Neutrophil (primary cell): ENCODE results near the gene LENG8.

Experiments used
- H3K27ac ChIP-seq: fragments of 200-600 bp; sonication (generic); 2 replicates; pipeline ENCODE4 v1.5.1; 2016; ENCODE audit warnings: mild to moderate bottlenecking, moderate library complexity
- H3K27me3 ChIP-seq: fragments of 200-600 bp; sonication (generic); 2 replicates; pipeline ENCODE4 v1.6.0; 2016; ENCODE audit warnings: mild to moderate bottlenecking
- H3K36me3 ChIP-seq: fragments of 200-600 bp; sonication (generic); 2 replicates; pipeline ENCODE4 v1.5.1; 2017
- H3K4me1 ChIP-seq, 2 experiments: fragments of 200-600 bp in 1 of 2; sonication (generic) in 1 of 2; 1 replicate in 1 of 2; 2 replicates in 1 of 2; pipeline versions ENCODE4 v1.5.1 to v1.6.1; 2013 to 2016; ENCODE audit warnings: low read depth in 1 of 2, low read length in 1 of 2, mild to moderate bottlenecking in 1 of 2, moderate library complexity in 1 of 2; ENCODE audit not compliant: control insufficient read depth in 1 of 2, insufficient read depth in 1 of 2
- H3K4me3 ChIP-seq, 2 experiments: fragments of 200-600 bp in 1 of 2; sonication (generic) in 1 of 2; 1 replicate in 1 of 2; 2 replicates in 1 of 2; pipeline ENCODE4 v1.5.1; 2013 to 2016; ENCODE audit warnings: low read depth in 1 of 2, low read length in 1 of 2, mild to moderate bottlenecking in 1 of 2, moderate library complexity in 1 of 2
- H3K9me3 ChIP-seq: fragments of 200-600 bp; sonication (generic); 2 replicates; pipeline ENCODE4 v1.5.1; 2016
- CTCF ChIP-seq: fragments of 200-600 bp; sonication (generic); IDR thresholded peaks from 2 replicates; pipeline ENCODE4 v1.5.1; 2016; ENCODE audit warnings: antibody characterized with exemption

Gene LENG8

GRCh38 chr19:54424201-54424600 lies 24.8 kb upstream of the LENG8 start:
- Histone ChIP-seq H3K27me3 (peaks cover 70% of the 10 kb centered on the region), H3K4me3 (no peak overlapping the region)
- TF ChIP-seq CTCF, result no peak

GRCh38 chr19:54424660-54425381 lies 24.2 kb upstream of the LENG8 start:
- peaks cover 70% of the 10 kb centered on the region for H3K27me3 ChIP-seq
- no peaks in the 10 kb centered on the region for H3K36me3 ChIP-seq
- H3K9me3 ChIP-seq, result no peaks in the 10 kb centered on the region
- H3K4me1 ChIP-seq, result no peaks in the 10 kb centered on the region
- H3K27ac ChIP-seq, result no peak overlapping the region
- no peak for TF ChIP-seq CTCF
- no peak overlapping the region for H3K4me3 ChIP-seq

More at GRCh38 chr19:54424201-54424600, 24.8 kb upstream of the LENG8 start:
- H3K9me3 ChIP-seq, result no peaks in the 10 kb centered on the region
- H3K4me1 ChIP-seq, result no peaks in the 10 kb centered on the region
- no peak overlapping the region for H3K27ac ChIP-seq
- no peaks in the 10 kb centered on the region for H3K36me3 ChIP-seq

- Histone ChIP-seq H3K27me3 (peaks cover 70% of the 10 kb centered on the region), H3K27ac (no peak overlapping the region), H3K36me3 (no peaks in the 10 kb centered on the region), H3K4me1 (peaks cover 0 to under 1% of the 10 kb centered on the region in 2 experiments), H3K4me3 (no peak overlapping the region), H3K9me3 (no peaks in the 10 kb centered on the region)
- no peak for TF ChIP-seq CTCF
These were observed 23.6 kb upstream of the LENG8 start for GRCh38 chr19:54425382-54425723.

GRCh38 chr19:54426291-54426931 lies 22.6 kb upstream of the LENG8 start:
- Histone ChIP-seq H3K27me3 (peaks cover 70% of the 10 kb centered on the region), H3K36me3 (no peaks in the 10 kb centered on the region), H3K4me1 (peaks cover 4 to 6% of the 10 kb centered on the region in 2 experiments), H3K4me3 (no peak overlapping the region), H3K27ac (no peak overlapping the region), H3K9me3 (no peaks in the 10 kb centered on the region)
- TF ChIP-seq CTCF, result no peak

- Histone ChIP-seq H3K9me3 (no peaks in the 10 kb centered on the region), H3K4me3 (no peak overlapping the region), H3K27me3 (peaks cover 72% of the 10 kb centered on the region), H3K27ac (no peak overlapping the region), H3K36me3 (no peaks in the 10 kb centered on the region), H3K4me1 (peaks cover 4 to 6% of the 10 kb centered on the region in 2 experiments)
- no peak for TF ChIP-seq CTCF
These were observed 21.4 kb upstream of the LENG8 start for GRCh38 chr19:54427586-54427985.
